Adipocyte (in vitro differentiated cells): ENCODE measurements around the gene U2SURP.
A peak's percentile ranks its signal among the peaks of the same experiment; 100 is the strongest.
"Not testable (repeated sequence)": the region's sequence is repeated elsewhere in the genome, so short reads cannot be mapped to it uniquely, and the experiment has no call there.

Experiments used
- DNase-seq: peaks from one replicate; pipeline ENCODE4 v3.0.0-alpha.2; 2015; ENCODE audit warnings: low read depth
- H3K27me3 ChIP-seq: replicated peaks from 2 replicates; pipeline ENCODE4 v1.7.0; 2013; ENCODE audit warnings: mild to moderate bottlenecking, low read length, moderate library complexity; ENCODE audit not compliant: control insufficient read depth, insufficient read depth
- H3K36me3 ChIP-seq: 2 replicates; pipeline ENCODE4 v1.7.0; 2013; ENCODE audit warnings: low read length, mild to moderate bottlenecking, moderate library complexity; ENCODE audit not compliant: control insufficient read depth, insufficient read depth, severe bottlenecking
- H3K4me1 ChIP-seq: 2 replicates; pipeline ENCODE4 v1.7.0; 2013; ENCODE audit warnings: mild to moderate bottlenecking, low read length, moderate library complexity; ENCODE audit not compliant: control insufficient read depth, insufficient read depth
- H3K4me3 ChIP-seq: 2 replicates; pipeline ENCODE4 v1.7.0; 2013; ENCODE audit warnings: mild to moderate bottlenecking, low read length, moderate library complexity
- H3K9ac ChIP-seq: 2 replicates; pipeline ENCODE4 v1.7.0; 2013; ENCODE audit warnings: mild to moderate bottlenecking, low read length, moderate library complexity
- H3K9me3 ChIP-seq: 2 replicates; pipeline ENCODE4 v1.7.0; 2013; ENCODE audit warnings: mild to moderate bottlenecking, low read length, moderate library complexity; ENCODE audit not compliant: control insufficient read depth

Gene U2SURP

DNA sequence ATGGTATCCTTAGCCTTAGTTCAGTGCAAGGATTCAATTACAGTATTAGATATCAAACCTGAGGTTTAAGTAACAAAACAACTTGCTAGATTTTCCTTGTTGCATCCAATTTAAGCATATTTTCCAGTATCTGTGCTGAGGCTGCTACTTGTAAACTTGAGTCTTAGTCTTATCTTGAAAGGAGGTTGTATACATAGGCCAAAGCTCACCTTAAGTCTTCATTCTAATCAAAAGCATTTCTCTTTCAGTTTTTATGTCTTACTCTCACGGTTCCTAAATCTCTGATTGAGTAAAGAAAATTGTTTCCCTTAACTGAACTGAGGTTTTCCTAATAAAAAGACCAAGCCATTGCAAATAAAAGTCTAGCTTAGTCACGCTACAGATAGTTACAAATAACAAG lies 52.6 kb downstream of the U2SURP start:
- no peak overlapping the region for H3K9ac ChIP-seq
- peaks cover 83% of the 10 kb centered on the region for H3K36me3 ChIP-seq
- DNase-seq: no peak
- peaks cover 6% of the 10 kb centered on the region for H3K4me1 ChIP-seq
- no peaks in the 10 kb centered on the region for H3K9me3 ChIP-seq
- no peaks in the 10 kb centered on the region for H3K27me3 ChIP-seq
- no peak overlapping the region for H3K4me3 ChIP-seq

DNA sequence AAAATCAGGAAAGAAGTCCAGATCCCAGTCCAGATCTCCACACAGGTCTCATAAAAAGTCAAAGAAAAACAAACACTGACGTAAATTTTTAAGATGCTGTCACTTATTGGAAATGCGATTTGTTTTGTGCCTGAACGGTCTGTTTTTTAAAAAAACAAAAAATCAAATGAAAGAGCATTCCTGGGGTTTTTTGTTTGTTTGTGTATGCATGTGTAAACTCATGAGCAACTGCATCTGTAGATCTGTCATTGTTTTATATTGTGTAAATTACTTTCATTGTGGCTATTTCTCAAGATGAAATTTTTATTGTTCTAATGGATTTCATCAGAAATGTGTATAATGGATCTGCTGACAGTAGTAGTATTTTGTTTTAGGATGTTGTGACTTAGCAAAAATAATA lies 55.0 kb downstream of the U2SURP start:
- Histone ChIP-seq H3K9ac (no peak overlapping the region), H3K4me1 (peaks cover 10% of the 10 kb centered on the region), H3K36me3 (peaks cover 69% of the 10 kb centered on the region), H3K9me3 (no peaks in the 10 kb centered on the region), H3K27me3 (no peaks in the 10 kb centered on the region), H3K4me3 (no peak overlapping the region)
- no peak for DNase-seq

DNA sequence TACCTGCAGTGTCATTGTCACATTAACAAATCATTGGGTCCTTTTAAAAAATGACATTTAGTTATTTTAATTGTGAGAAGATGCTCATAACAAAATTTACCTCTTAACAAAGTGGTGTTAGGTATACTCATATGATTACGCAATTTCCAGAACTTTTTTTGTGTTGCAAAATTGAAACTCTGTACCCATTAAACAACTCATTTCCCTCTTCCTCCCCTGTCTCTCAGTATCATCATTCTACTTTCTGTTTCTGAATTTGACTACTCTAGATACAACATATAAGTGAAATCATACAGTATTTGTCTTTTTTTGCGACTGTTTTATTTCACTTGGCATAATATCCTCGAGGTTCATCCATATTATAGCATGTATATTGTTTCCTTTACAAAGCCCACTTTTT lies 59.5 kb downstream of the U2SURP start:
- H3K36me3 ChIP-seq: peaks cover 33% of the 10 kb centered on the region
- H3K9ac ChIP-seq: no peak overlapping the region
- H3K27me3 ChIP-seq: no peaks in the 10 kb centered on the region
- no peaks in the 10 kb centered on the region for H3K9me3 ChIP-seq
- no peak for DNase-seq
- no peak overlapping the region for H3K4me3 ChIP-seq
- H3K4me1 ChIP-seq: peaks cover 7% of the 10 kb centered on the region

DNA sequence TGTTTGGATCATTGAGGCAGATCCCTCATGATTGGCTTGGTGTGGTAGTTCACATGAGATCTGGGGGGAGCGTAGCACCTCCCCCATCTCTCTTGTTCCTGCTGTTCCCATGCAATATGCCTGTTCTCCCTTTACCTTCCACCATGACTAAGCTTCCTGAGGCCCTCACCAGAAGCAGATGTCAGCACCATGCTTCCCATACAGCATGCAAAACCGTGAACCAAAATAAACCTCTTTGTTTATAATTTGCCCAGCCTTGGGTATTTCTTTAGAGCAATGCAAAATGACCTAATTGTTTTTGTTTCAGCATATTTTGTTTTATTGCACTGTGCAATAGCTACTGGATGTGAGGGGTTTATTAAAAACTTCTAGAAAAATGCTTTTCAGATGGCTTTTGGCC lies 61.6 kb downstream of the U2SURP start:
- H3K36me3 ChIP-seq: peaks cover 13% of the 10 kb centered on the region
- no peak overlapping the region for H3K9ac ChIP-seq
- peaks cover 20% of the 10 kb centered on the region for H3K4me1 ChIP-seq
- no peak overlapping the region for H3K4me3 ChIP-seq
- no peaks in the 10 kb centered on the region for H3K27me3 ChIP-seq
- no peak for DNase-seq
- no peaks in the 10 kb centered on the region for H3K9me3 ChIP-seq

DNA sequence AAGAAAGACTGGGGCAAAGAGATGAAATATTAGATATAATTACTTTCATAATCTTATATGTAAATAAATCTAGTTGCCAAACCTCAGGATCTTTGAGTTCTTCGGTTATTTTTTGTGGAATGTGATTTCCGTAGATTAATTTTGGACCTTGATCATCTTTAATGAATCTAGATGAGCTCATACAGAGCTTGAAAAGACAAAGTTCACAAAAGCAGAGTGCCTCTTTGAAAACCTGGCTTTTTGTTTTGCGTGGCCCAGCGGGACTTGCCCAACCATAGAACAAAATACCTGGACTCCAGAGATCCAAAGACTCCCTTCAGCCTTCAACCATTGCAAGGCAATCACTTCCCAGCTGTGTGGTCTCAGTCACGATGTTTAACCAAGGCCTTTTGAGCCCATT lies 63.4 kb downstream of the U2SURP start:
- H3K36me3 ChIP-seq: peaks cover 6% of the 10 kb centered on the region
- H3K4me1 ChIP-seq: peaks cover 20% of the 10 kb centered on the region
- H3K4me3 ChIP-seq: no peak overlapping the region
- H3K9ac ChIP-seq: no peak overlapping the region
- no peaks in the 10 kb centered on the region for H3K9me3 ChIP-seq
- DNase-seq: no peak
- H3K27me3 ChIP-seq: no peaks in the 10 kb centered on the region

DNA sequence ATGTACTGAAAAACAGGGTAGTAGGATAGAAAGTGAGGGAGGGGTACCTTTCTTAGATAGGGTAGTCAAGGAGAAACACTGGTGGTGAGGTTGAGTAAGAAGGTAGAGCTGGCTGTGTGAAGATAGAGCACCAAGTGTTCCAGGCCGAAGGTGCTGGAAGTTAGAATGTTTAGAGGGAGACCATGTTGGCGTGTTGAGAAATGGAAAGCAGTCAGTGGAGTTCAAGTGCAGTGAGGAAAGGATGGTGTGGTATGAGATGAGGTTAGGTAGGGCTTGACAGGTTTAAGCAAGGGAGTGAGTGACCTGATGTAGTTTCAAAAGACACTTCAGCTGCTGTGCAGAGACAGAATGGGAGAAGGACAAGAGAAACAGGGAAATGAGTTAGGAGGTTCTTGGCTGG lies 64.0 kb downstream of the U2SURP start:
- no peak overlapping the region for H3K4me3 ChIP-seq
- peaks cover 24% of the 10 kb centered on the region for H3K4me1 ChIP-seq
- H3K36me3 ChIP-seq: peaks cover 6% of the 10 kb centered on the region
- H3K27me3 ChIP-seq: no peaks in the 10 kb centered on the region
- no peak overlapping the region for H3K9ac ChIP-seq
- no peaks in the 10 kb centered on the region for H3K9me3 ChIP-seq
- no peak for DNase-seq

DNA sequence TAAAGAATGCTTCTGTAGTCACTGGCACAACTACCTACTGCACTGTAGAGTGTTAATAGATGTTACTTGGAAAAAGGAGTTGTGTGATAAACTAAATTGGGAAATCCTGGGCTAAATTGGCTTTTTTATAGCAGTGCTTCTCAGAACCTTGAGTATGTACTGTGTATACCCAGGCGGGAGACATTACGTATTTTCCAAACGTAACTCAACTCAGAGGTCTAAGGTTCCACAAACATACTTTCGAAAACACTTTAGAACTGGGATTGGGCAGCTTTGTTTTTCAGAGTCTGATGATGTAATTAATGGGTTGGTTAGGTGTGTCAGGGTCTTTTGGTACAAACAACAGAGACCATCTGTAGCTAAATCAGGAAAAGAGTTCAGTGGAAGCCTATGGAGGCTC lies 64.7 kb downstream of the U2SURP start:
- Histone ChIP-seq H3K9ac (no peak overlapping the region), H3K9me3 (no peaks in the 10 kb centered on the region), H3K36me3 (peaks cover 6% of the 10 kb centered on the region), H3K4me3 (no peak overlapping the region), H3K27me3 (no peaks in the 10 kb centered on the region), H3K4me1 (peaks cover 28% of the 10 kb centered on the region)
- no peak for DNase-seq

DNA sequence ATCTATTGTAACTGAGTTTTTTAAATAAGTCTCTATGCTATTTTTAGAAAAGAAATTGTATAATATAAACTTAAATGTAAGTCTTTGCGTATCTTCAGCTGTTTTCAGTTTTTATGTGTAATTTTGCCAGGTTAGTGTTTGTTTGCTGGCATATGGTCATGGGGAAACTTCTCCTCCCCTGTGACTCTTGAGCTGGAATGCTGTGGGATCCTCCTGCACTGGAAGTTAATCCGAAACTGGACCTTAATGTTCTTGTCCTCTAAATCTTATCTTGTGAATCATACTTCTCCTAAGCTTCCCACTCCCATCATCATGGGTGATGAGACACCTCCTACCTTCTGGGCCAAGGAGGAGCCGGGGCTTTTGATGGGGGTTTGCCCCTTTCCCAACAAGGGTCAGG lies 65.8 kb downstream of the U2SURP start:
- Histone ChIP-seq H3K9ac (no peak overlapping the region), H3K36me3 (peaks cover 5% of the 10 kb centered on the region), H3K4me3 (no peak overlapping the region), H3K27me3 (no peaks in the 10 kb centered on the region), H3K4me1 (peaks cover 35% of the 10 kb centered on the region), H3K9me3 (no peaks in the 10 kb centered on the region)
- DNase-seq: peak; percentile 19

DNA sequence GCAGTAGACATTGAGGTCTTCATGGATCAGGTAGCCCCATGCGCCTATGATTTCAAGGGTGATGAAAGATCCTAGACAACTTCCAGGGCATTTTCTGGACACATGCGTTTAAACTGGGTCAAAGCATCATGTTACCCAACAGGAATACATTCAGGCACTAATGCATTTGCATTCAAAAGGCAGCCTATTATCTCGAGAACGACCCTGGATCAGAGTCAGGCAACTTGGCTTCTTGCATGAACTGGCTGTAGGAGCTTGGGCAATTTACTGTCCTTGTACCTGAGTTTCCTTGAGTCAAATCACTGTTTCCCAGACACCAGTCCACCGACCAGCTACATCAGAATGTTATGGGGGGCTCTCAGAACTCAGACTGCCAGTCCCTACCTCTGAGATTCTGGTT lies 66.7 kb downstream of the U2SURP start:
- no peaks in the 10 kb centered on the region for H3K27me3 ChIP-seq
- no peaks in the 10 kb centered on the region for H3K36me3 ChIP-seq
- H3K9ac ChIP-seq: no peak overlapping the region
- no peaks in the 10 kb centered on the region for H3K9me3 ChIP-seq
- no peak overlapping the region for H3K4me3 ChIP-seq
- peaks cover 35% of the 10 kb centered on the region for H3K4me1 ChIP-seq
- no peak for DNase-seq

DNA sequence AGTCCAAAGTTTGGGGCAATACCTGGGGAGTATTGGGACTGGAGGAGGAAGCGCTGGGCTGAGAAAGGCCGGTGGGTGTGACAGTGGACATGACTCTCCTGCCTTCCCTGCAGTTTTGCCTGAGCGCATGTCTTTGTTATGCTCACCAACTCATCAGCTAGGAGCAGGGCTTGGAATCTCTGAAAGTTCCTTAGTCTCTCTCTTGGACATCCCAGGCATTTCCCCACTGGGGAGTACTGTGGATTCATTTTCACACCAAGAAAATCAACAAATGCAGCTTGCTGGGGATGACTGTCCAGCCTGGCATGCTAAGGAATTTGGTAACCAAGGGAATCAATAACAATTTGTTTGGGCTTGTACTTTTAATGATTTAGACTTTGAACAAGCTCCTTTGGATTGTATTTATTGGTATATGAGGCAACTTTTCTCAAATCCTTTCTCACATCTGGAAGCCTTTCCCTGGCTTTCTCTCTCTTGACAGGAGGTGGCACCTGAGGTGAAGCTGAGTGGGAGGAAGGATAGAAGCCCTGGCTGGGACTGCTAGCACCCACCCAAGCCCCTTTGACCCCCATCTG lies 69.7 kb downstream of the U2SURP start:
- H3K4me3 ChIP-seq: no peak overlapping the region
- H3K27me3 ChIP-seq: no peaks in the 10 kb centered on the region
- peaks cover 32% of the 10 kb centered on the region for H3K4me1 ChIP-seq
- DNase-seq: peak; percentile 79
- peak overlapping the region; percentile 8 for H3K9ac ChIP-seq
- no peaks in the 10 kb centered on the region for H3K36me3 ChIP-seq
- no peaks in the 10 kb centered on the region for H3K9me3 ChIP-seq

DNA sequence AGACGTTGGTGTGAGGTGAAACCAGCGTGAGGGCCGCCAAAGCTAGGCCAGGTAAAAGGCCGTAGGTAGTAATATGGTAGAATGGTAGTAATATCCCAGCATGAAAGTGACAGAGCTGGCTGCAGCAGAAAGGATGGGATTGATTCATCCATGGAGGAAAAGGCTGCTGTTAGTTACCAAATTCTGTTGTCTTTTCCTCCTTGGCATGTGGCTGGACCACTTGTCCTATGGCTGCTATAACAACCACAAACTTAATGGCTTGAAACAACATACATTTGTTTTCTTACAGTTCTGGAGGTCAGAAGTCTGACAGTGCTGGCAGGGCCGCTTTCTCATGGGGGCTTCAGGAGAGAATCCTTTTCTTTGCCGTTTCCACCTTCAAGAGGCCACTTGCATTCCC lies 70.4 kb downstream of the U2SURP start:
- peaks cover 28% of the 10 kb centered on the region for H3K4me1 ChIP-seq
- no peaks in the 10 kb centered on the region for H3K36me3 ChIP-seq
- no peak overlapping the region for H3K4me3 ChIP-seq
- no peak overlapping the region for H3K9ac ChIP-seq
- DNase-seq: no peak
- no peaks in the 10 kb centered on the region for H3K9me3 ChIP-seq
- no peaks in the 10 kb centered on the region for H3K27me3 ChIP-seq

DNA sequence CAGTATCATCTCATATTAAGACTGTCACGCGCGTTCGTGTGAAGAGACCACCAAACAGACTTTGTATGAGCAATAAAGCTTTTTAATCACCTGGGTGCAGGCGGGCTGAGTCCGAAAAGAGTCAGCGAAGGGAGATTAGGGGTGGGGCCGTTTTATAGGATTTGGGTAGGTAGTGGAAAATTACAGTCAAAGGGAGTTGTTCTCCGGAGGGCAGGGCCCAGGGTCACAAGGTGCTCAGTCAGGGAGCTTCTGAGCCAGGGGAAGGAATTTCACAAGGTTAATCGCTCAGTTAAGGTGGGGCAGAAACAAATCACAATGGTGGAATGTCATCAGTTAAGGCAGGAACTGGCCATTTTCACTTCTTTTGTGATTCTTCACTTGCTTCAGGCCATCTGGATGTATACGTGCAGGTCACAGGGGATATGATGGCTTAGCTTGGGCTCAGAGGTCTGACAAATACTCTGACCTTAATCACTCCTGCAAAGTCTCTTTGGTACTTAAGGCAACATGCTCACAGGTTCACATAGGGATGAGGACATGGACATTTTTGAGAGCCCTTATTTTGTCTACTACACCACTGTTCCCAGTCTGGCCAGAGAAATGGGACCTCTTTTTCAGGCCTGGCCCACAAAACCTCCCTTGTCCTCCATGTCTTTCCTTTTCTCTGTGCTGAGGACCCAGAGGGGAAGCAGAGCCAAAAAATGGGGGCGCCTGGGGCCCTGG lies 71.1 kb downstream of the U2SURP start:
- not testable (repeated sequence) for H3K36me3 ChIP-seq, H3K9ac ChIP-seq, H3K27me3 ChIP-seq, DNase-seq, H3K4me3 ChIP-seq, H3K9me3 ChIP-seq
- peaks cover 22% of the 10 kb centered on the region for H3K4me1 ChIP-seq
